Nephron progenitor cell (in vitro differentiated cells): ENCODE measurements around the gene RASGRF1.

Experiments used
- DNase-seq: peaks from one replicate; pipeline ENCODE4 v3.0.0; 2021
- H3K27ac Mint-ChIP-seq: 2 replicates; pipeline ENCODE4 v1.8.0; 2021; ENCODE audit warnings: mild to moderate bottlenecking, moderate library complexity, mixed read lengths
- H3K27me3 Mint-ChIP-seq: 2 replicates; pipeline ENCODE4 v1.8.0; 2021; ENCODE audit warnings: mild to moderate bottlenecking, low read depth, mixed read lengths; ENCODE audit not compliant: poor library complexity
- H3K36me3 Mint-ChIP-seq: 2 replicates; pipeline ENCODE4 v1.8.0; 2021; ENCODE audit warnings: low read depth, mixed read lengths
- H3K4me1 Mint-ChIP-seq: 2 replicates; pipeline ENCODE4 v1.8.0; 2021; ENCODE audit warnings: mixed read lengths
- H3K4me3 Mint-ChIP-seq: 2 replicates; pipeline ENCODE4 v1.8.0; 2021; ENCODE audit warnings: mild to moderate bottlenecking, moderate library complexity, mixed read lengths
- H3K9me3 Mint-ChIP-seq: 2 replicates; pipeline ENCODE4 v1.8.0; 2021; ENCODE audit warnings: mild to moderate bottlenecking, moderate library complexity, mixed read lengths
- TF ChIP-seq, protein P1 (sequence below): fragments of 200-600 bp; sonication (generic); IDR thresholded peaks from 2 replicates; pipeline ENCODE4 v1.5.0; 2021; ENCODE audit warnings: antibody characterized with exemption

RASGRF1 gene

DNA sequence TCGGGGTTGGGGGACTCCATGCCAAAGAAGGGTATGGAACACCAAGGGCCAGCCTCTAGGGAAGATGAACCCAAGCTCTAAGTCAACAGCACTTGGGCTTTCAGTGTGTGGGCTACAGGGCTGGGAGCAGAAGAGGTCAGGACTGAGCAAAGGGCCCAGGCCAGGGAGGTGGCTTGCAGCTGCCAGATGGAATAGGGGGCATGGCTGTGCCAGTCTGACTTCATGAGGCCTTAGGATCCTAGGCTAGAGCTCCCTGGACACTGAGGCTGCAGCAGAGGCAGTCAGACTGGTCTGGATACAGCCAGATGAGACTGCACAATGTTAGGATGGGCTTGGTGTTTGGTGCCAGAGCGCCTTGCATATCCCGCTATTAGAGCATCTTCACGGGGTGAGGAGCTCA is 3.8 kb downstream of the RASGRF1 start:
- peaks cover 12% of the 10 kb centered on the region for H3K4me1 Mint-ChIP-seq
- no peaks in the 10 kb centered on the region for H3K36me3 Mint-ChIP-seq
- TF ChIP-seq, protein P1, sequence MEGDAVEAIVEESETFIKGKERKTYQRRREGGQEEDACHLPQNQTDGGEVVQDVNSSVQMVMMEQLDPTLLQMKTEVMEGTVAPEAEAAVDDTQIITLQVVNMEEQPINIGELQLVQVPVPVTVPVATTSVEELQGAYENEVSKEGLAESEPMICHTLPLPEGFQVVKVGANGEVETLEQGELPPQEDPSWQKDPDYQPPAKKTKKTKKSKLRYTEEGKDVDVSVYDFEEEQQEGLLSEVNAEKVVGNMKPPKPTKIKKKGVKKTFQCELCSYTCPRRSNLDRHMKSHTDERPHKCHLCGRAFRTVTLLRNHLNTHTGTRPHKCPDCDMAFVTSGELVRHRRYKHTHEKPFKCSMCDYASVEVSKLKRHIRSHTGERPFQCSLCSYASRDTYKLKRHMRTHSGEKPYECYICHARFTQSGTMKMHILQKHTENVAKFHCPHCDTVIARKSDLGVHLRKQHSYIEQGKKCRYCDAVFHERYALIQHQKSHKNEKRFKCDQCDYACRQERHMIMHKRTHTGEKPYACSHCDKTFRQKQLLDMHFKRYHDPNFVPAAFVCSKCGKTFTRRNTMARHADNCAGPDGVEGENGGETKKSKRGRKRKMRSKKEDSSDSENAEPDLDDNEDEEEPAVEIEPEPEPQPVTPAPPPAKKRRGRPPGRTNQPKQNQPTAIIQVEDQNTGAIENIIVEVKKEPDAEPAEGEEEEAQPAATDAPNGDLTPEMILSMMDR, result no peak
- H3K27me3 Mint-ChIP-seq, result peaks cover 95% of the 10 kb centered on the region
- H3K9me3 Mint-ChIP-seq, result no peaks in the 10 kb centered on the region
- DNase-seq, result no peak
- H3K27ac Mint-ChIP-seq, result no peak overlapping the region
- no peak overlapping the region for H3K4me3 Mint-ChIP-seq

DNA sequence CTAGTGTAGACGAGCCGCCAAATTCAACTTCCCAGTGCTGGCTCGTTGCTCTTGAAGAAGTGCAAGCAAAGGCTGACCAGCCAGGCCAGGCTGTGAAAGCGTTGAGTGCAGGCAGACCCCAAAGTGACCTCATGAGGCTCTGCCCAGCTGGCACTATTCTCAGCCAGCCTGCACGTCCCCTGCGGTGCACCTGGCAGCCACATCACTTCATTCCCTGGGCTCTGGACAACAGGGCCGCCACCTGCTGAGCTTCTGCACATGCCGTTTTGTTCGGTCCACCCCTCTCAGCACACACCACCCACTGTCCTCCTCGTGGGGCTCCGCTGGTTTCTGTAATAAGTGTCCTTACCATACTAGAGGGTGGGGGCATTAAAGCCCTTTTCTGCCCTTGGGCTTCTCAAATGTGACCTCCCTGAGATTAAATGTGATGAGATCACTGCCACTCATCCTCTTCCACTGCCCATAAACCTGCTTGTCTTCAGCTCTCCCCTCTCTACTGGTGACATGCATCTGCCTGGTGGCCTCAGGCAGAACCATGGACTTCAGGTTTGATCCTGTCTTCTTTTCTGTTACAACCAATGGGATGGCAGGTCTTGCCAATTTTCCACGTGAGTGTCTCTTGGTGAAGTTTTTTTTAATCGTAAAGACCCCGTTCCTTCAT is 6.1 kb downstream of the RASGRF1 start:
- TF ChIP-seq, protein P1, result no peak
- no peaks in the 10 kb centered on the region for H3K9me3 Mint-ChIP-seq
- no peaks in the 10 kb centered on the region for H3K36me3 Mint-ChIP-seq
- no peak for DNase-seq
- no peak overlapping the region for H3K27ac Mint-ChIP-seq
- peaks cover 85% of the 10 kb centered on the region for H3K27me3 Mint-ChIP-seq
- peaks cover 4% of the 10 kb centered on the region for H3K4me1 Mint-ChIP-seq
- H3K4me3 Mint-ChIP-seq, result no peak overlapping the region

DNA sequence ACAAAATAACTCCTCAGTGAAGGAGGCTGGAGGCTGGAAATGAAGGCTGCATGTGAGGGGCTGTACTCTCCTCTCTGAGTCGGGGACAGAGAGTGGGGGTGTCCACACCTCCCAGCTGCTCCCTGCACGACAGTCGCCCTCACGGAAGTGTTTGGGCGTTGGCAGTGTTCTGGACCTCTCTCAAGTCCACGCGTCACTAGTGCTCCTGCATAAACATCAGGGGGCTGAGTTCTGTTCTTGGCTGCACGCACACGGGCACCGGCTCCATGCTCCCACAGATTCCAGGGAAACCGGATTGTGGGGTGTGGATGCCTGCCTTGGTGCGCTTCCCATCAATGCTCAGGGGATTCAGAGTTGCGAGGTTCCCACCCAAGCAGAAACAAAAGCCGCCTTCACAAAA is 7.4 kb downstream of the RASGRF1 start:
- Mint-ChIP-seq H3K27me3 (peaks cover 72% of the 10 kb centered on the region), H3K9me3 (no peaks in the 10 kb centered on the region), H3K27ac (no peak overlapping the region), H3K4me1 (peaks cover 14% of the 10 kb centered on the region), H3K4me3 (no peak overlapping the region), H3K36me3 (no peaks in the 10 kb centered on the region)
- DNase-seq, result no peak
- TF ChIP-seq, protein P1, result no peak

DNA sequence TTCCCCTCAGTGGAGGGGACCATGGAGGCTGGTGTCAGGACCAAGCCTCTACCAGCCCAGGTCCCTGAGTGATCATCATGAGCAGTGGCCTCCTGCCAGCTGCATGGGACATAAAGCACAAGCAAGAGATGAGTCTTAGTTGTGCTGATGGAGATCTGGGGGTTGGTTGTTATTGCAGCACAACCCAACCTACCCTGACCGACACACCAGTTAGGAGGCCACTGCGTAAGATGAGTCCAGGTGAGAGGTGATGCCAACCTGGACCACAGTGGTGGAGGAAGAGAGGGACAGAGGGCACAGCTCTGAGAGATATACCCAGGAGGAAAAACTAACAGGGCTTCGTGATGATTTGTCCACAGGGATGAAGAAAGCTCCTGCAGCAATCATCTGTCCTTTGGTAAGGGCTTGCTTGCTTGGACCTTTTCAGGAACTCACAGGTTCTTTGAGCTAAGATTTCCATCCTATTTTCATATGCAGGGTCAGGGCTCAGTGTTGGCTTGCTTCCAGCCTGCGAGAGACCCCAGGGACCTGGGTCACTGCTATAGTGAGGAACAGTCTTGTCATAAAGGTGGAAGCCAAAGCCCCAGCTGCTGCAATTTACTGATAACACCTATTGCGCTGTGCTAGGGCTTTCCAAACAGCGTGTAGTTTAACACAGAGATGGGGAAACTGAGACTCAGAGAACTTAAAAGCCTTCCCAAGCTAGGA is 8.1 kb downstream of the RASGRF1 start:
- Mint-ChIP-seq H3K36me3 (no peaks in the 10 kb centered on the region), H3K9me3 (no peaks in the 10 kb centered on the region), H3K27ac (no peak overlapping the region), H3K4me1 (peaks cover 14% of the 10 kb centered on the region), H3K27me3 (peaks cover 68% of the 10 kb centered on the region), H3K4me3 (no peak overlapping the region)
- no peak for DNase-seq
- TF ChIP-seq, protein P1, result no peak

DNA sequence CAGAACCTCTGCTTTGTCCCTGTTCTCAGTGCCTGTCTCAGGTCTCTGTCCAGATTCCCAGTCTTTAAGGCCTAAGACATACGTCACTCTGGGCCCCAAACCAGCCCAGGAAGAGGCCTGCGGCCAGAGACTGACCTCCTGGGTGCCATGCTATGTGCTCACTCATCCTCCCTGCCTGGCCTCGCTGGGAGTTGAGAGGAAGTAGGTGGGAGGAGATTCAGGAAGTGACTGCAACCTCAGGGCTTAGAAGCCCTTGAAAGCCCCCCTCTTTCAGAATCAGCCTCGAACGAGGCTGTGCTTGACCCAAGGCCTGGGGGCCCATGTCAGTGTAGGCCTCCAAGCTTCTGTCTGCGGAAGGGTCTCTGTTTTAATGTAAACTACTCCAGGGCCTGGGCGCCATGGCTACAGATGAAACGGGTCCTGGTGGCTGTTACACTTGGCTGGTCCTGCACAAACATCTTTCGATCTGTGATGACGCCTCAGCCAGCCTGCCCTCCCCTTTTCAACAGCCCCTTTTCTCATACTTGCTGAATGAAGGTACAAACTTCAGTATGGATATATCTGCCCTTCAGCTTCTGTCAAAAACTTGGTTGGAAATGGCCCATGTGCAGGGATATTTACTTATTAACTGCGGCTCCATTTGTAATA is 11.7 kb downstream of the RASGRF1 start:
- Mint-ChIP-seq H3K4me1 (peaks cover 14% of the 10 kb centered on the region), H3K36me3 (no peaks in the 10 kb centered on the region), H3K9me3 (no peaks in the 10 kb centered on the region), H3K27me3 (peaks cover 45% of the 10 kb centered on the region), H3K27ac (peak overlapping the region; percentile 13), H3K4me3 (no peak overlapping the region)
- DNase-seq, result no peak
- TF ChIP-seq, protein P1, result no peak
